Small intestine (tissue), 7 donors: ENCODE results near the gene GRIK4. TPM values are rescaled to one million over a fixed set of nuclear protein-coding genes. Genes with fewer than 3 reads are reported as not detected.

ENCODE experiments used
- DNase-seq, 2 donors: peaks; one replicate each; pipeline versions ENCODE4 v3.0.0 to v3.0.0-alpha.2; 2013
- FAIRE-seq: peaks from 2 replicates; lab custom pipeline; 2012; peaks lifted over from hg19 to GRCh38; lab: Jason Lieb, UNC
- H3K27ac ChIP-seq, 3 donors: one replicate each; pipeline ENCODE4 v1.5.1; 2013; ENCODE audit warnings: low read length in 2 of 3, mild to moderate bottlenecking in 2 of 3, control low read depth in 1 of 3, inconsistent platforms in 1 of 3, low read depth in 1 of 3, moderate library complexity in 1 of 3
- H3K27me3 ChIP-seq, 3 donors: one replicate each; pipeline ENCODE4 v1.6.1; 2013; ENCODE audit warnings: low read length in 3 of 3, inconsistent platforms in 1 of 3; ENCODE audit not compliant: control insufficient read depth in 3 of 3, insufficient read depth in 3 of 3
- H3K36me3 ChIP-seq, 3 donors: one replicate each; pipeline ENCODE4 v1.6.1; 2013; ENCODE audit warnings: low read length in 3 of 3, inconsistent platforms in 1 of 3, low read depth in 1 of 3, mild to moderate bottlenecking in 1 of 3, moderate library complexity in 1 of 3; ENCODE audit not compliant: control insufficient read depth in 3 of 3, insufficient read depth in 2 of 3
- H3K4me1 ChIP-seq, 3 donors: one replicate each; pipeline ENCODE4 v1.6.1; 2013; ENCODE audit warnings: low read length in 2 of 3, inconsistent platforms in 1 of 3, low read depth in 1 of 3, mild to moderate bottlenecking in 1 of 3, moderate library complexity in 1 of 3; ENCODE audit not compliant: control insufficient read depth in 3 of 3, insufficient read depth in 2 of 3
- H3K4me3 ChIP-seq, 3 donors: one replicate each; pipeline ENCODE4 v1.5.1; 2013; ENCODE audit warnings: low read length in 3 of 3, control low read depth in 1 of 3, inconsistent platforms in 1 of 3, low read depth in 1 of 3, mild to moderate bottlenecking in 1 of 3, moderate library complexity in 1 of 3
- H3K9me3 ChIP-seq, 2 donors: one replicate each; pipeline ENCODE4 v1.6.1; 2013; ENCODE audit warnings: low read depth in 1 of 2, low read length in 1 of 2; ENCODE audit not compliant: control insufficient read depth in 2 of 2, insufficient read depth in 1 of 2
- WGBS, 3 donors: extraction: QIAGEN DNeasy Blood & Tissue Kit; methylation state at CpG; one replicate each; pipeline ENCODE4 v1.1.7; 2013; 5-methylcytosine and 5-hydroxymethylcytosine counted together
- polyA plus RNA-seq, 4 donors: library from polyadenylated mRNA; stranded (reverse) in 3 of 4; unstranded in 1 of 4; fragments of 200-250 nt in 3 of 4; fragments of 120-200 nt in 1 of 4; gene quantifications; one replicate each; pipeline versions ENCODE4 v1.2.1 to v1.2.3, GENCODE V29; 2013
- donor health status: healthy with polysubstance abuse.
- donor health status: control.
- donor health status: control.
- donor health status: Bipolar disorder and iron deficiency.
- donor health status: healthy.

GRIK4 gene
- polyA plus RNA-seq, 4 donors, result 0.15 to 1.4 (median 0.27) TPM; not detected in 1

DNA sequence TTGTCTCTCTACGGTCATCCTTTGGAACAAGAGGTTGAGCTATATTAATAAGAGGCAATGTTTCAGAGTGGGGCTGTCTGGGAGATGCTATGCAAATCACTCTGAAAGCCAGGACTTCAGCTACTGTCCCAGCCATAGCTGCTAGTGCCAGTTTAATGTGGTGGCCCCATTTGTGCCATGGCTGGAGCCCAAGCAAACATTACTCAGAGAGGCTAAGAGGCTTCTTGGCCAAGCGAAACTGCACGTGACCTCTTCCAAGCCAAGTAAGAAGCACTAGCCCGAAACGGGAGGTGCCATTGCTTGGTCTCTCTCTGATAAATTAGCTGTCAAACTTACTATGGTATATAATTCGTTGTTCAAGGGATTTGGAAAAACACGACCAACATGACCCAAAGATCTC is 462.0 kb downstream of the GRIK4 start:
- H3K36me3 ChIP-seq, result no peaks in the 10 kb centered on the region
- FAIRE-seq, result no peak
- no peak overlapping the region for H3K4me3 ChIP-seq
- H3K27me3 ChIP-seq, result peaks cover 0 to 3% (median 0%) of the 10 kb centered on the region in 3 donors
- no peaks in the 10 kb centered on the region for H3K9me3 ChIP-seq
- 82 to 86% (median 83%) methylated on average over 7 of the region's 7 CpGs for WGBS, 3 donors
- H3K27ac ChIP-seq, result no peak overlapping the region
- no peak for DNase-seq
- no peaks in the 10 kb centered on the region for H3K4me1 ChIP-seq

DNA sequence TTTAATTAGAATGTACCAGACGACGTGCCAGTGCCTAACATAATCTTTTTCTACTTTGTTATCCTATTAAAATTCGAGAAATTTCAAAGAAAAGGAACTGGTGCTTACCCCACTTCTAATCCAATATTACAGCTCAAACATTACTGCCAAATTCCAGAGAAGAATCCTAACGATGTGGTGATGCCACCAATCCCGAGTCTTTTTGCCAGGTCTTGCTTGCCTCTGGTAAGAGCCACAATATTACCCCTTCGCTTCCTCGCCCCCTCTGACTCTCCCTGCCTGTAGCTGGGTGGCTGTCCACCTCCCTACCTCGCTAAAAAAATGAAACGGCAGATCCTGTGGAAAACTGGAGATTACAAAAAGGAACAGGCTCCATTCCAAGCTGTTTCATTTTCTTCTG is 462.9 kb downstream of the GRIK4 start:
- Histone ChIP-seq H3K27ac (no peak overlapping the region), H3K27me3 (peaks cover 0 to 3% (median 0%) of the 10 kb centered on the region in 3 donors), H3K4me1 (no peaks in the 10 kb centered on the region), H3K9me3 (no peaks in the 10 kb centered on the region), H3K36me3 (no peaks in the 10 kb centered on the region), H3K4me3 (no peak overlapping the region)
- 72 to 82% (median 77%) methylated on average over 9 of the region's 9 CpGs for WGBS, 3 donors
- DNase-seq, result no peak
- no peak for FAIRE-seq

DNA sequence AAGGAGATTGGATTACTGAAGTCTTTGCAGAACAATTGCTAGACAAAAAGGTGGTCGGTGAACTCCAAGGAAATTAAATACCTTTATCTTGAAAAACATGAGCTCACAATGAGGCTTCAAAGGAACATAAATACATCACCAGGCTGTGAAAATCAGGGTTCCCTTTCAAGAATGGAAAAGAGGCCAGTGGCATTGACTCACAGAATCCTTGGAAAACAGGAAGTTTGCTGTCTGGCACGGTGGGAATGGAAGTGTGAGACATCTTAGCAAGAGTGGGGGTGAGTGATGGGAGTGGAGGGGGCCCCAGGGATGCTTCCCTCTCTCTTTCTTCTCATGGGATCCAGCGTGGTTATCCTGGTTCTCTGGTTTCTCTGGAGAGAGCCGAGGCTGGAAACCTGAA is 463.4 kb downstream of the GRIK4 start:
- Histone ChIP-seq H3K9me3 (no peaks in the 10 kb centered on the region), H3K36me3 (no peaks in the 10 kb centered on the region), H3K27me3 (peaks cover 0 to 3% (median 0%) of the 10 kb centered on the region in 3 donors), H3K27ac (no peak overlapping the region), H3K4me3 (no peak overlapping the region), H3K4me1 (no peaks in the 10 kb centered on the region)
- WGBS, 3 donors, result 39 to 55% (median 47%) methylated on average over 4 of the region's 4 CpGs
- no peak for DNase-seq
- no peak for FAIRE-seq

DNA sequence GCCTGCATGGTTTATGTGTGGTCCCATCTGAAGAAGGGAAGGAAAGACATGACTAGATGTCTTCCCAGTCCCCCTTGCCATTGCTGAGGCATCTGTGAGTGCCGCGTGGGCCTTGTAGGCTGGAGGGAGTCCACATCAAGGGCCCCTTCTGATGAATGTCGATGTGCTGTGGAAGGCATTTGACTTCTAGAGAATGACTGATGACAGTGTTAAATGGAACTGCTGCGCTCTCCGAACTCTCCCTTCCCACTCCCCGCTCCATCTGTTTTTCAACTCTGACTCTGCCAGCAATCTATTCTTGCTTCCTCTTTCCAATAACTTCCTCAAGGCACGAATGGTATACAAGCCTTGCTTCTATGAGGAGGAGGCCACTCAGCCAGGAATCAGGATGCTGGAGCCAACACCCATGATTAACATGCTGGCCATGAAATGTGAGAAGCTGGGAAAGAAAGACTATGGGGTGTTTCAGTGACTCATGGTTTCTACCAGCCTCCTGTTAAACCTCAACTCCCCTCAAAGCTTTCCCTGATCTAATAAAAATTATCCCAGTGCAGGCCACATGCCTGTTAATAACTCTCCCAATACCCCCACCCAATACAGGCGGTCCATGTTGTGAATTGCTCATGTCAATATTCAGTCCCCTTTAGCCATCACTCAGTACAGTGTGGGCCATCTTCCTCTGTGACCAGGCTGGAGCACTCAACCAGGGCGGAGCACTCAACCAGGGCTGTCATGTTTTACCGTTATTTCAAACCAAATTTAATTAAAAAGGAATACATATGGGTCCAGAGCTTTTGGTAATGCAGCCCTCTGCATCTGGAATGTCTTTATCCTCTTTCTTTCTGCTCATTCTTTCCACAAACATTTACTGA is 466.0 kb downstream of the GRIK4 start:
- H3K27me3 ChIP-seq, result peaks cover 0 to 3% (median 0%) of the 10 kb centered on the region in 3 donors
- no peaks in the 10 kb centered on the region for H3K9me3 ChIP-seq
- no peak for FAIRE-seq
- no peaks in the 10 kb centered on the region for H3K4me1 ChIP-seq
- no peaks in the 10 kb centered on the region for H3K36me3 ChIP-seq
- H3K4me3 ChIP-seq, result no peak overlapping the region
- no peak overlapping the region for H3K27ac ChIP-seq
- WGBS, 3 donors, result 65 to 84% (median 84%) methylated on average over 10 of the region's 10 CpGs
- DNase-seq, result no peak

DNA sequence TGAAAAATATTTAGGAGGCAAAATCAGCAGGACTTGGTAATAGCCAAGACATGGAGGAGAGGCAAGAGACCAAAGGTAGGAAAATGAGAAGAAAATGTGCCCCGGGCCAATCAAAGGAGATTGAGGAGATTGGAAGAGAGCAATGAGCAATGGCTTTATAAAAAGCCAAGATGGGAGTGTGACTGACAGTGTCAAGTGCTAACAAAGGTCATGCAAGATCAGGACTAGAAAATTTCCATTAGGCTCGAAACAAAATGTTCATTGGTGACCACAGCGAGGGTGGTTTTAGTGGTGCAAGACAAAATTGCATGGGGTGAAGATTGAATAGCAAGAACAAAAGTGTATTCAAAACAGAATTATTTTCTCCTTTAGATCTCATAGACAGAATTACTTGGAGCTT is 467.2 kb downstream of the GRIK4 start:
- no peaks in the 10 kb centered on the region for H3K36me3 ChIP-seq
- WGBS, 3 donors, result 63 to 80% (median 69%) methylated on average over 3 of the region's 3 CpGs
- H3K9me3 ChIP-seq, result no peaks in the 10 kb centered on the region
- H3K4me1 ChIP-seq, result no peaks in the 10 kb centered on the region
- H3K4me3 ChIP-seq, result no peak overlapping the region
- FAIRE-seq, result no peak
- no peak overlapping the region for H3K27ac ChIP-seq
- peaks cover 0 to 3% (median 0%) of the 10 kb centered on the region in 3 donors for H3K27me3 ChIP-seq
- DNase-seq, result no peak

DNA sequence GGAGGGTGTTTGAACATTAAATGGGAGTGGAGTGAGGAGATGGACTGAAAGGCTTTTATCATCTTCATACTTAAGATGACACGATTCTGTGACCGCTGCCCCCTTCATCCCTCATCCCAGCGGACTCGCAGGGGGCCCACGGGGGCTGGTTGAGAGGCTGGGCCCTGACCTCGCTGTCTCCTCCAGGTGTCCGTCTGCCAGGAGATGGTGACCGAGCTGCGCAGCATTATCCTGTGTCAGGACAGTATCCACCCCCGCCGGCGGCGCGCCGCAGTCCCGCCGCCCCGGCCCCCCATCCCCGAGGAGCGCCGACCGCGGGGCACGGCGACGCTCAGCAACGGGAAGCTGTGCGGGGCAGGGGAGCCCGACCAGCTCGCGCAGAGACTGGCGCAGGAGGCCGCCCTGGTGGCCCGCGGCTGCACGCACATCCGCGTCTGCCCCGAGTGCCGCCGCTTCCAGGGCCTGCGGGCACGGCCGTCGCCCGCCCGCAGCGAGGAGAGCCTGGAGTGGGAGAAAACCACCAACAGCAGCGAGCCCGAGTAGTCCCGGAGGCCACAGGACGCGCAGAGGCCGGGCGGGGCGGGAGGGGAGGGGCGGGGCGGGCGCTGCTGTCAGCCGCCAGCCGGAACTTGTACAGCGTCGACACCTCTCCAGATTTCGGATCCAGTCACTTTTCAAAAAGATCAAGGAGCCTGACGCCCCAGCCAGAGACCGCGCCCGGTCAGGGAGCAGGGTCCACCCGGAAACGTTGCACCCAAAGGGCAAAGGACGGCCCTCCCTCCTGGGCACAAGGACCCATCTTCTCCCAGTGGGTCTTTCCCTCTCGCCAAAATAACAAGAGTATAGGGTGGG is 474.4 kb downstream of the GRIK4 start:
- Histone ChIP-seq H3K27me3 (peaks cover 0 to 3% (median 0%) of the 10 kb centered on the region in 3 donors), H3K27ac (no peak overlapping the region), H3K9me3 (no peaks in the 10 kb centered on the region), H3K4me3 (peak overlapping the region; percentile 17 to 49 (median 31)), H3K36me3 (no peaks in the 10 kb centered on the region), H3K4me1 (peaks cover 0 to 13% (median 3%) of the 10 kb centered on the region in 3 donors)
- FAIRE-seq, result no peak
- peak; percentile 62 to 78 for DNase-seq
- WGBS, 3 donors, result 2 to 4% (median 3%) methylated on average over 64 to 72 of the region's 72 CpGs

DNA sequence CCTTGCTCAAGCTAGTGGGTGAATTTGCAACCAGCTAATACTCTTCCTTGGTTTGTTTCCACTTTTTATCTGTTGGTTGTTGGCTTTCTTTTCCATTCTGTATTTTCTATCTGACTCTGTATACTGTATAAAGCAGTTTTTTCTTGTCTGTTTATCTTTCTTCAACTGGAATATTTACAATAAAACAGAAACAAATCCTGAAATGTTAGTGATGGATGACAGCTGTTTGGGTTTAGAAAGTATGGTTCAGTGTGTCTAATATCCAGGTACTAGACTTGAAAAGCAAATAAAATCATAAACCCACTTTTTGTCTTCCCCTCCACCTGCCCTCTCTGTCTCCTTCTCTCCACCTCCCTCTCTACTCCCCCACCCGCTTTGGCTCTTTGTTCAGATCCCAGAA is 477.1 kb downstream of the GRIK4 start:
- Histone ChIP-seq H3K27me3 (peaks cover 0 to 12% (median 2%) of the 10 kb centered on the region in 3 donors), H3K27ac (no peak overlapping the region), H3K9me3 (no peaks in the 10 kb centered on the region), H3K4me3 (no peak overlapping the region), H3K4me1 (peaks cover 0 to 13% (median 3%) of the 10 kb centered on the region in 3 donors), H3K36me3 (no peaks in the 10 kb centered on the region)
- 89 to 95% (median 93%) methylated on average over 1 of the region's 1 CpG for WGBS, 3 donors
- DNase-seq (no peak), FAIRE-seq (no peak)
